HEK293 (cell line): ENCODE data around the gene SPIRE1.

ENCODE experiments used
- CTCF ChIP-seq: fragments of 450-650 bp; formaldehyde crosslinking; IDR thresholded peaks from 2 replicates; pipeline ENCODE4 v1.5.1; 2016; ENCODE audit warnings: missing biosample characterization, missing genetic modification characterization
- MEIS1 ChIP-seq: sonication (generic); formaldehyde crosslinking; IDR thresholded peaks from 2 replicates; pipeline ENCODE4 v1.8.1; 2022; ENCODE audit warnings: missing genetic modification reagents, mild to moderate bottlenecking, borderline replicate concordance
- ZNF529 ChIP-seq: fragments of 450-650 bp; formaldehyde crosslinking; IDR thresholded peaks from 2 replicates; pipeline ENCODE4 v1.5.1; 2017; ENCODE audit warnings: missing genetic modification characterization, missing biosample characterization; ENCODE audit not compliant: insufficient replicate concordance
- ZNF747 ChIP-seq: fragments of 450-650 bp; formaldehyde crosslinking; IDR thresholded peaks from 2 replicates; pipeline ENCODE4 v1.5.1; 2016; ENCODE audit warnings: missing biosample characterization, missing genetic modification characterization

- no peak for TF ChIP-seq MEIS1 (CRISPR knock-in tag)
- no peak for TF ChIP-seq ZNF747
- no peak for TF ChIP-seq CTCF (tag by site-specific recombination)
- TF ChIP-seq ZNF529 (tag by site-specific recombination) = no peak
Measured at GRCh38 chr18:12468445-12468844, 189.5 kb downstream of the SPIRE1 start.
